ENCODE measurements around the gene PLAAT5.

Gene PLAAT5

DNA sequence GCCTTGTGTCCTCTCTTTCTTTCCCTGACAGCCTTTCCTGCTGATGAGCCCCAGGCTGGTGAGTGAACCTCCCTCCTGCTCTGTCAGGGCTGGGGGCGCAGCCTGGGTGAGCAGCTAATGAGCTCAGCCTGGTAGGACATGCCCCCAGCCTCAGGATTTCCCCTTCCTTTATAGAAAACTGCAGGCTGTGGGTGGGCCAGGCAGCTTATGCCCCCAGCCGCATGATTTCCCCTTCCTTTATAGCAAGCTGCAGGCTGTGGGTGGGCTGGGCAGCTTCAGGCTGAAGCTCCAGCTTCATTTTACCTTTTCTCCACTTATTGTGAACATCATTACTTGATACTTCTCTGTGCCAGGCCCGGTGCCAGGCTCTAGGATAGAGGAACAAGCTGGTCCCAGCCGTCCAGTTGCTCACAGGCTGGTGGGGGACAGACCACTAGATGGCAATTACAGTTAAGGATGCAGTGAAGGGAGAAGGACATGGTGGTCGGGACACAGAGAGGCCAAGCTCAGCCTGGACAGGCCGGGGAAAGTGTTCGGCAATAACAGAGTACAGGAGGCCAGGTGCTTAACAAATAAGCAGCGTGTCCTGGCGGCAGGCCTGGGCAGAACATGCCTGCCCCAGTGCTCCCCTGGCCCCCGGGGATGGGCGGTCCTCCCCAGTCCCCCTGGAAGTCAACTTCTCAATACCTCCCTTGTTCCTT, 20.2 kb upstream of the PLAAT5 start:
- no peak overlapping the region for H3K4me3 ChIP-seq (ENCODE audit: control insufficient read depth, low read depth, low read length)
- TF ChIP-seq, protein P1, sequence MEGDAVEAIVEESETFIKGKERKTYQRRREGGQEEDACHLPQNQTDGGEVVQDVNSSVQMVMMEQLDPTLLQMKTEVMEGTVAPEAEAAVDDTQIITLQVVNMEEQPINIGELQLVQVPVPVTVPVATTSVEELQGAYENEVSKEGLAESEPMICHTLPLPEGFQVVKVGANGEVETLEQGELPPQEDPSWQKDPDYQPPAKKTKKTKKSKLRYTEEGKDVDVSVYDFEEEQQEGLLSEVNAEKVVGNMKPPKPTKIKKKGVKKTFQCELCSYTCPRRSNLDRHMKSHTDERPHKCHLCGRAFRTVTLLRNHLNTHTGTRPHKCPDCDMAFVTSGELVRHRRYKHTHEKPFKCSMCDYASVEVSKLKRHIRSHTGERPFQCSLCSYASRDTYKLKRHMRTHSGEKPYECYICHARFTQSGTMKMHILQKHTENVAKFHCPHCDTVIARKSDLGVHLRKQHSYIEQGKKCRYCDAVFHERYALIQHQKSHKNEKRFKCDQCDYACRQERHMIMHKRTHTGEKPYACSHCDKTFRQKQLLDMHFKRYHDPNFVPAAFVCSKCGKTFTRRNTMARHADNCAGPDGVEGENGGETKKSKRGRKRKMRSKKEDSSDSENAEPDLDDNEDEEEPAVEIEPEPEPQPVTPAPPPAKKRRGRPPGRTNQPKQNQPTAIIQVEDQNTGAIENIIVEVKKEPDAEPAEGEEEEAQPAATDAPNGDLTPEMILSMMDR (conservative IDR thresholded peaks at IDR 0.05; ENCODE audit: control insufficient read depth, insufficient read depth, low read depth, low read length) = no peak
- no peak for DNase-seq (ENCODE audit: low read depth)

DNA sequence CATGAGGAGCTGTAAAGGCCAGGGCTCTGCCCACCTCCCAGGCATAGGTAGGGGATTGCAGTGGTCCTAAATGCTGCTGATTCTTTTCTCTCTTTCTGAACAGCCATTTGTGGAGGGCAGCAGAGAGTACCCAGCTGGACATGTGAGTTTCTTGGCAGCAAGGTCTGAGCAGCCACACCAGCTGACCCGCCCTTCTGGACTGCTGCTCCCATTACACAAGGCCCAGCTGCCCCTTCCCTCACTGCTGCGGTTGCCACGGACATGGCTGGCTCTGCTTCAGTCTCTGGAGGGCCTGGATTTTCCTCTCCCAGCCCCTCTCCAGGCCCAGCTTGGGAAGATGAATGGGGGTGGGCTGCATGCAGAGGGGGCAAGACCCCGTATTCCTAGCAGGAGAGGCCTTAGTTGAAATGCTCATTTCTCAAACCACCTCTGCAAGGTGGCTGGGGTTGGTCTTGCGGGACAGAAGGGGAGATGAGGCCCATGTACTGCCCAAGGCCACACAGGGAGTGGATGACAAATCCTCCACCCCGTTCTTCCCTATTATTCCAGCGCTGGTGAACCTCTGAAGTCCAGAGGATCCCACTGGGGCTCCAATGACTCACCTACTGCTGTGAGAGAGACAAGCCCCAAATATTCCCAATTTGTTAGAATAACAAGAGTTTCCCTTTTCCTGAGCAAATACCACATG, 19.5 kb upstream of the PLAAT5 start:
- DNase-seq (ENCODE audit: low read depth) = peak; percentile 94
- TF ChIP-seq, protein P1 (conservative IDR thresholded peaks at IDR 0.05; ENCODE audit: control insufficient read depth, insufficient read depth, low read depth, low read length) = no peak
- no peak overlapping the region for H3K4me3 ChIP-seq (ENCODE audit: control insufficient read depth, low read depth, low read length)

DNA sequence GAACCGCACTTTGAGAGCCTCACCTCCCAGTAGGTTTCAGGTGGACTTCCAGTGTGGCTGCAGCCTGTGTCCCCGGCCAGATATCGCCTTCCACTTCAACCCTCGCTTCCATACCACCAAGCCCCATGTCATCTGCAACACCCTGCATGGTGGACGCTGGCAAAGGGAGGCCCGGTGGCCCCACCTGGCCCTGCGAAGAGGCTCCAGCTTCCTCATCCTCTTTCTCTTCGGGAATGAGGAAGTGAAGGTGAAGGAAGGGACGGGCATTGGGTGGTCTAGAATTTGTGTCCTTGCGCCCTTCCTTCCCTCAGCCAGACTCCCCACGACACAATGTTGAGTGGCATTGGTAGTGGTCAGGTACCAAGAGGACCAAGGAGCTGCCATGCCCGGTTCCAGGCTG, 17.8 kb upstream of the PLAAT5 start:
- TF ChIP-seq, protein P1 (conservative IDR thresholded peaks at IDR 0.05; ENCODE audit: control insufficient read depth, insufficient read depth, low read depth, low read length) = no peak
- H3K4me3 ChIP-seq (ENCODE audit: control insufficient read depth, low read depth, low read length) = no peak overlapping the region

DNA sequence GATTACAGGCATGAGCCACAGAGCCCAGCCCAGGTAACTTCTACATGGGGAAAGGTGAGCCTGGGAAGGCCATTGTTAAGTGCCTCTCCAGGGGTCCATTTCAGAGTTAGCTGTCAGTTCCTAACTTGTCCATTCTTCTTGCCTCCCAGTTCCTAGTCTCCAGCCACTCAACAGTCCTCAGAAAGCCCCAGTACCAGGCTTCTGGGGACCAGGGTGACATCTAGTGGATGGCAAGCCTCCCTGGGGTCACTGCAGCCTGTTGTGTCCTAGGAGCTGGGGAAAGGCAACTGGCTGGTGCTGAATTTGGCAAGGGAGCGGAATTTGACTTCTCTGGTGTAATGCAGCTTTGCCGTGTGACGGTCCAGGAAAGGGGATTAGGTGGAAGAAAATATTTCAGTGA, 17.0 kb upstream of the PLAAT5 start:
- TF ChIP-seq, protein P1 (conservative IDR thresholded peaks at IDR 0.05; ENCODE audit: control insufficient read depth, insufficient read depth, low read depth, low read length) = no peak
- DNase-seq (ENCODE audit: low read depth) = peak; percentile 15
- no peak overlapping the region for H3K4me3 ChIP-seq (ENCODE audit: control insufficient read depth, low read depth, low read length)

More for the DNA sequence above, 17.8 kb upstream of the PLAAT5 start:
- no peak for DNase-seq (ENCODE audit: low read depth)

DNA sequence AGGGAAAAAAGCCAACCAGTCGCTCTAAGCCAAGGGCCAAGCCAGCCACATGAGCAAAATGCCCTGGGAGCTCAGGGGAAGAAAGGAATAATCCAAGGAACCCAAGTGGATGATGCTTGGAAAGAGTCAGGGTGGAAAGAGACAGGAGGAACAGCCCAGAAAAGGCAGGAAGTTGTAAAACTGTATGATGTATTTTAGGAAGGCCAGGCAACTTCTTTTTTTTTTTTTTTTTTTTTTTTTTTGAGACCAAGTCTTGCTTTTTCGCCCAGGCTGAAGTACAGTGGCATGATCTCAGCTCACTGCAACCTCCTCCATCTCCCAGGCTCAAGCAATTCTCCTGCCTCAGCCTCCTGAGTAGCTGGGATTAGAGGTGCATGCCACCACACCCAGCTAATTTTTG, 16.5 kb upstream of the PLAAT5 start:
- DNase-seq (ENCODE audit: low read depth) = no peak
- TF ChIP-seq, protein P1 (conservative IDR thresholded peaks at IDR 0.05; ENCODE audit: control insufficient read depth, insufficient read depth, low read depth, low read length) = no peak
- no peak overlapping the region for H3K4me3 ChIP-seq (ENCODE audit: control insufficient read depth, low read depth, low read length)

DNA sequence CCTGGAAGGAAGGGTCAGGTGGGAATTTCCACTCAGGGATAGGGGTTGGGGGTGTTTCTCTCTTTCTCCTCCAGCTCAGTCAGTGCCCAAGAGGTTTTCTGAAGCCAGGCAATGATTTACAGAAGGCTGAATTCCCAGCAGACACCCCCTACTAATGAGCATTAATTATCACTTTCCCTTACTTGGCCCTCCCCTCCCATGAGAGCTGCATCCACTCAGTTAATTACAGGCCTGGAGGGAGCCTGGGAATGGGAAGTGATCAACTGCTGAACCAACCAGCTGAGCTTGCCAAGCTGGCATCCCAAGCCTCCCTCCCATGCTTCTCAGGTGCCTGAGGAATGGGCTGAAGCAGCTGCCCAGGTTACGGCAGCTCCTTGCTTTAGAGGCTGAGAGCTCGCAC, 15.9 kb upstream of the PLAAT5 start:
- TF ChIP-seq, protein P1 (conservative IDR thresholded peaks at IDR 0.05; ENCODE audit: control insufficient read depth, insufficient read depth, low read depth, low read length) = no peak
- no peak overlapping the region for H3K4me3 ChIP-seq (ENCODE audit: control insufficient read depth, low read depth, low read length)
- DNase-seq (ENCODE audit: low read depth) = no peak

Data from fibroblast of mammary gland (primary cell).